Liver (tissue), 9 donors: ENCODE data around the gene AAK1. TPM values are rescaled to one million over a fixed set of nuclear protein-coding genes. Genes with fewer than 3 reads are reported as not detected.

Source experiments
- DNase-seq: peaks from one replicate; pipeline ENCODE4 v3.0.0-alpha.2; 2017; ENCODE audit warnings: low spot score
- H3K27ac ChIP-seq, 2 donors: one replicate each; pipeline ENCODE4 v1.7.0; 2013; ENCODE audit warnings: inconsistent platforms in 2 of 2, low read length in 2 of 2, control low read depth in 1 of 2, low read depth in 1 of 2, mild to moderate bottlenecking in 1 of 2
- H3K27me3 ChIP-seq, 4 donors: one replicate each; pipeline versions ENCODE4 v1.6.1 to v1.7.0; 2013; ENCODE audit warnings: low read length in 3 of 4, inconsistent platforms in 1 of 4, mild to moderate bottlenecking in 1 of 4, moderate library complexity in 1 of 4; ENCODE audit not compliant: control insufficient read depth in 4 of 4, insufficient read depth in 4 of 4
- H3K36me3 ChIP-seq, 4 donors: one replicate each; pipeline versions ENCODE4 v1.6.1 to v1.7.0; 2013; ENCODE audit warnings: low read length in 3 of 4, mild to moderate bottlenecking in 3 of 4, low read depth in 1 of 4, moderate library complexity in 1 of 4; ENCODE audit not compliant: control insufficient read depth in 4 of 4, insufficient read depth in 3 of 4
- H3K4me1 ChIP-seq, 4 donors: one replicate each; pipeline versions ENCODE4 v1.6.1 to v1.7.0; 2013; ENCODE audit warnings: low read length in 3 of 4, mild to moderate bottlenecking in 3 of 4, moderate library complexity in 1 of 4; ENCODE audit not compliant: control insufficient read depth in 4 of 4, insufficient read depth in 4 of 4
- H3K4me3 ChIP-seq, 3 donors: one replicate each; pipeline versions ENCODE4 v1.6.1 to v1.7.0; 2013; ENCODE audit warnings: low read length in 3 of 3, control low read depth in 1 of 3, low read depth in 1 of 3, mild to moderate bottlenecking in 1 of 3
- H3K9ac ChIP-seq, 2 donors: one replicate each; pipeline ENCODE4 v1.7.0; 2013; ENCODE audit warnings: low read length in 2 of 2, mild to moderate bottlenecking in 2 of 2, moderate library complexity in 2 of 2, control low read depth in 1 of 2, low read depth in 1 of 2
- H3K9me3 ChIP-seq, 4 donors: one replicate each; pipeline versions ENCODE4 v1.6.1 to v1.7.0; 2013; ENCODE audit warnings: low read length in 3 of 4; ENCODE audit not compliant: control insufficient read depth in 4 of 4
- ATF3 ChIP-seq: IDR thresholded peaks from 2 replicates; pipeline ENCODE4 v1.6.1; 2016; ENCODE audit warnings: antibody characterized with exemption
- EGR1 ChIP-seq, 2 donors: IDR thresholded peaks; 2 replicates each; pipeline ENCODE4 v1.6.1; 2016 to 2018; ENCODE audit warnings: antibody characterized with exemption in 2 of 2, low read depth in 2 of 2
- FOXA1 ChIP-seq: IDR thresholded peaks from 2 replicates; pipeline ENCODE4 v1.6.1; 2016; ENCODE audit warnings: antibody characterized with exemption
- FOXA2 ChIP-seq: IDR thresholded peaks from 2 replicates; pipeline ENCODE4 v1.6.1; 2016; ENCODE audit warnings: antibody characterized with exemption
- GABPA ChIP-seq, 2 donors: IDR thresholded peaks in 1 of 2; conservative IDR thresholded peaks in 1 of 2; 2 replicates each; pipeline ENCODE4 v1.6.1; 2016; ENCODE audit warnings: antibody characterized with exemption in 2 of 2, mild to moderate bottlenecking in 1 of 2, moderate library complexity in 1 of 2
- HNF4A ChIP-seq, 2 donors: conservative IDR thresholded peaks; 2 replicates each; pipeline ENCODE4 v1.6.1; 2016; ENCODE audit warnings: antibody characterized with exemption in 2 of 2, mild to moderate bottlenecking in 2 of 2
- HNF4G ChIP-seq: IDR thresholded peaks from 2 replicates; pipeline ENCODE4 v1.6.1; 2016; ENCODE audit warnings: antibody characterized with exemption
- JUND ChIP-seq, 2 donors: IDR thresholded peaks; 2 replicates each; pipeline ENCODE4 v1.6.1; 2016; ENCODE audit warnings: antibody characterized with exemption in 2 of 2
- RAD21 ChIP-seq, 2 donors: IDR thresholded peaks; 2 replicates each; pipeline ENCODE4 v1.6.1; 2016; ENCODE audit warnings: antibody characterized with exemption in 2 of 2, mild to moderate bottlenecking in 2 of 2
- SP1 ChIP-seq: IDR thresholded peaks from 2 replicates; pipeline ENCODE4 v1.6.1; 2018; ENCODE audit warnings: antibody characterized with exemption, mild to moderate bottlenecking
- YY1 ChIP-seq: IDR thresholded peaks from 2 replicates; pipeline ENCODE4 v1.6.1; 2016; ENCODE audit warnings: antibody characterized with exemption, mild to moderate bottlenecking
- ZBTB33 ChIP-seq: IDR thresholded peaks from 2 replicates; pipeline ENCODE4 v1.6.1; 2016; ENCODE audit warnings: antibody characterized with exemption
- WGBS: extraction: QIAGEN DNeasy Blood & Tissue Kit; methylation state at CpG from one replicate; pipeline ENCODE4 v1.1.7; 2013; 5-methylcytosine and 5-hydroxymethylcytosine counted together
- polyA plus RNA-seq, 2 donors: library from polyadenylated mRNA; stranded (reverse) in 1 of 2; unstranded in 1 of 2; fragments of 200-250 nt in 1 of 2; fragments of >200 nt in 1 of 2; fragmentation: Nextera tagmentation in 1 of 2; extraction: Ambion mirVana in 1 of 2; gene quantifications; one replicate each; pipeline versions ENCODE4 v1.2.1 to v1.2.3, GENCODE V29; 2013 to 2015
- total RNA-seq, 2 donors: library from RNA; depleted of rRNA; stranded (reverse); fragments of >200 nt; gene quantifications; one replicate each; pipeline ENCODE4 v1.2.3, GENCODE V29; 2014
- TF ChIP-seq, protein P1 (sequence below): IDR thresholded peaks from 2 replicates; pipeline ENCODE4 v1.6.1; 2016; ENCODE audit warnings: antibody characterized with exemption, mild to moderate bottlenecking
- TF ChIP-seq, protein P2 (sequence below): IDR thresholded peaks from 2 replicates; pipeline ENCODE4 v1.6.1; 2016; ENCODE audit warnings: antibody characterized with exemption
- donor health status: healthy.
- donor health status: healthy.
- donor health status: healthy.
- donor health status: healthy.
- donor health status: healthy.

Gene AAK1
- total and polyA plus RNA-seq, 4 donors, result 3.9 to 14.3 (median 11.3) TPM

GRCh38 chr2:69428981-69429380, 214.6 kb downstream of the AAK1 start (continued):
- TF ChIP-seq, protein P1, sequence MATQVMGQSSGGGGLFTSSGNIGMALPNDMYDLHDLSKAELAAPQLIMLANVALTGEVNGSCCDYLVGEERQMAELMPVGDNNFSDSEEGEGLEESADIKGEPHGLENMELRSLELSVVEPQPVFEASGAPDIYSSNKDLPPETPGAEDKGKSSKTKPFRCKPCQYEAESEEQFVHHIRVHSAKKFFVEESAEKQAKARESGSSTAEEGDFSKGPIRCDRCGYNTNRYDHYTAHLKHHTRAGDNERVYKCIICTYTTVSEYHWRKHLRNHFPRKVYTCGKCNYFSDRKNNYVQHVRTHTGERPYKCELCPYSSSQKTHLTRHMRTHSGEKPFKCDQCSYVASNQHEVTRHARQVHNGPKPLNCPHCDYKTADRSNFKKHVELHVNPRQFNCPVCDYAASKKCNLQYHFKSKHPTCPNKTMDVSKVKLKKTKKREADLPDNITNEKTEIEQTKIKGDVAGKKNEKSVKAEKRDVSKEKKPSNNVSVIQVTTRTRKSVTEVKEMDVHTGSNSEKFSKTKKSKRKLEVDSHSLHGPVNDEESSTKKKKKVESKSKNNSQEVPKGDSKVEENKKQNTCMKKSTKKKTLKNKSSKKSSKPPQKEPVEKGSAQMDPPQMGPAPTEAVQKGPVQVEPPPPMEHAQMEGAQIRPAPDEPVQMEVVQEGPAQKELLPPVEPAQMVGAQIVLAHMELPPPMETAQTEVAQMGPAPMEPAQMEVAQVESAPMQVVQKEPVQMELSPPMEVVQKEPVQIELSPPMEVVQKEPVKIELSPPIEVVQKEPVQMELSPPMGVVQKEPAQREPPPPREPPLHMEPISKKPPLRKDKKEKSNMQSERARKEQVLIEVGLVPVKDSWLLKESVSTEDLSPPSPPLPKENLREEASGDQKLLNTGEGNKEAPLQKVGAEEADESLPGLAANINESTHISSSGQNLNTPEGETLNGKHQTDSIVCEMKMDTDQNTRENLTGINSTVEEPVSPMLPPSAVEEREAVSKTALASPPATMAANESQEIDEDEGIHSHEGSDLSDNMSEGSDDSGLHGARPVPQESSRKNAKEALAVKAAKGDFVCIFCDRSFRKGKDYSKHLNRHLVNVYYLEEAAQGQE, result no peak
- TF ChIP-seq JUND (IDR thresholded peaks at IDR 0.05) (no peak), FOXA2 (no peak)

- no peak for DNase-seq
- Histone ChIP-seq H3K27me3 (no peaks in the 10 kb centered on the region), H3K27ac (no peak overlapping the region), H3K4me3 (no peak overlapping the region), H3K36me3 (peaks cover 3 to 14% (median 5%) of the 10 kb centered on the region in 4 donors), H3K9me3 (no peaks in the 10 kb centered on the region), H3K9ac (no peak overlapping the region), H3K4me1 (peaks cover 2 to 7% (median 4%) of the 10 kb centered on the region in 4 donors)
- WGBS, result 98% methylated on average over 2 of the region's 2 CpGs
- no peak for TF ChIP-seq FOXA2
- TF ChIP-seq ZBTB33, result no peak
- TF ChIP-seq, protein P1, result no peak
Measured at GRCh38 chr2:69424419-69424818, 219.1 kb downstream of the AAK1 start.

GRCh38 chr2:69422198-69422597, 221.3 kb downstream of the AAK1 start:
- TF ChIP-seq ATF3 (no peak), ZBTB33 (no peak), SP1 (no peak), GABPA (IDR thresholded peaks at IDR 0.05 in 1 of 2, conservative IDR thresholded peaks at IDR 0.05 in 1 of 2) (no peak), FOXA2 (no peak), YY1 (no peak), JUND (IDR thresholded peaks at IDR 0.05) (no peak), HNF4G (no peak), EGR1 (IDR thresholded peaks at IDR 0.05; ENCODE audit: low read depth in 2 of 2) (no peak), RAD21 (IDR thresholded peaks at IDR 0.05) (no peak), HNF4A (conservative IDR thresholded peaks at IDR 0.05) (no peak), FOXA1 (no peak)
- TF ChIP-seq, protein P1, result no peak
- TF ChIP-seq, protein P2, sequence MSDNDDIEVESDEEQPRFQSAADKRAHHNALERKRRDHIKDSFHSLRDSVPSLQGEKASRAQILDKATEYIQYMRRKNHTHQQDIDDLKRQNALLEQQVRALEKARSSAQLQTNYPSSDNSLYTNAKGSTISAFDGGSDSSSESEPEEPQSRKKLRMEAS, result no peak
- DNase-seq, result no peak
- peaks cover 0 to under 1% (median 0%) of the 10 kb centered on the region in 4 donors for H3K4me1 ChIP-seq
- H3K9ac ChIP-seq, result no peak overlapping the region
- peaks cover 1 to 15% (median 9%) of the 10 kb centered on the region in 4 donors for H3K36me3 ChIP-seq
- no peaks in the 10 kb centered on the region for H3K9me3 ChIP-seq
- H3K4me3 ChIP-seq, result no peak overlapping the region
- no peaks in the 10 kb centered on the region for H3K27me3 ChIP-seq
- no peak overlapping the region for H3K27ac ChIP-seq
